Kidney tubule cell (primary cell): Measurements from ENCODE around the gene CSRNP2.
"Not testable (repeated sequence)": the region's sequence is repeated elsewhere in the genome, so short reads cannot be mapped to it uniquely, and the experiment has no call there.

ENCODE experiments used
- DNase-seq: peaks from one replicate; pipeline ENCODE4 v3.0.0-alpha.2; 2018; ENCODE audit warnings: low spot score

CSRNP2 gene, protein sequence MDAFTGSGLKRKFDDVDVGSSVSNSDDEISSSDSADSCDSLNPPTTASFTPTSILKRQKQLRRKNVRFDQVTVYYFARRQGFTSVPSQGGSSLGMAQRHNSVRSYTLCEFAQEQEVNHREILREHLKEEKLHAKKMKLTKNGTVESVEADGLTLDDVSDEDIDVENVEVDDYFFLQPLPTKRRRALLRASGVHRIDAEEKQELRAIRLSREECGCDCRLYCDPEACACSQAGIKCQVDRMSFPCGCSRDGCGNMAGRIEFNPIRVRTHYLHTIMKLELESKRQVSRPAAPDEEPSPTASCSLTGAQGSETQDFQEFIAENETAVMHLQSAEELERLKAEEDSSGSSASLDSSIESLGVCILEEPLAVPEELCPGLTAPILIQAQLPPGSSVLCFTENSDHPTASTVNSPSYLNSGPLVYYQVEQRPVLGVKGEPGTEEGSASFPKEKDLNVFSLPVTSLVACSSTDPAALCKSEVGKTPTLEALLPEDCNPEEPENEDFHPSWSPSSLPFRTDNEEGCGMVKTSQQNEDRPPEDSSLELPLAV

DNA sequence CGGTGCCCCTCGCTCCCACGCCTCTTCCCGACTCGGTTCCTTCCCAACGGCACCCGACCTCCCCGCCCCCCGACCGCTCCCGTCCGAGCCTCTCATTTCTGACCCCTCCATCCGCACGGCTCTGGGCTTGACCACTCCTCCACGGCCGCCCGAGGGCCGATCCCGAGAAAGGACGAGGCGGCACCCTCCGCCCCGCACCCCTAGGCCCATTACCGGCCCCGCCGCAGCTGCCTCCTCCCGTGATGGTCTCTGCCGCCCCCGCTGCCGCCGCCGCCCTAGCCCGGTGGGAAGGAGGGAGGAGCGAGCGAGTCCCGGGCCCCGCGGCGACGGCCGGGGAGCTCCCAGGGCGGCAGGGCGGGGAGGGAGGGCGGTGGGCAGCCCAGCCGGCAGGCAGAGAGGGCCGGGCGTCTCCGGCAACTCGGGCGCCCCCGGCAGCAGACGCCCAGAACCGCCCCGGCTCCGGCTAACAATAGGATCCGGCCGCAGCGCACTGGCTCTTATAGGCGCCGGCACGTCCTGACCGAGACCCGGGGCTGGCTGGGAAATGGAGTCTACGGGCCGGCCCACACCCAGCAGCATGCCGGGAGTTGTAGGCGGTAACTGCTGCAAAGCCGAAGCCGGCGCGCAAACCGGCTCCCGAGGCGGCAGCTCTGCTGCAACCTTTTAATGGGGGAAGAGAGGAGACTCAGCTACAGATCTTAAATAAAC lies at the start of gene CSRNP2:
Gene CSRNP2 (minus strand): TSS at position 471 of the 708 bp plus-strand sequence. CDS start 7,035 bp downstream, outside the sequence.
- DNase-seq: peak; percentile 96

- no peak for DNase-seq
Observed at GRCh38 chr12:51132693-51133092, 49.3 kb upstream of the CSRNP2 start.

GRCh38 chr12:51131745-51132521 lies 48.5 kb upstream of the CSRNP2 start:
- DNase-seq: no peak

- DNase-seq: no peak
Observed at GRCh38 chr12:51128919-51129318, 45.5 kb upstream of the CSRNP2 start.

GRCh38 chr12:51127050-51127729 lies 43.8 kb upstream of the CSRNP2 start:
- DNase-seq: peak; percentile 42

DNA sequence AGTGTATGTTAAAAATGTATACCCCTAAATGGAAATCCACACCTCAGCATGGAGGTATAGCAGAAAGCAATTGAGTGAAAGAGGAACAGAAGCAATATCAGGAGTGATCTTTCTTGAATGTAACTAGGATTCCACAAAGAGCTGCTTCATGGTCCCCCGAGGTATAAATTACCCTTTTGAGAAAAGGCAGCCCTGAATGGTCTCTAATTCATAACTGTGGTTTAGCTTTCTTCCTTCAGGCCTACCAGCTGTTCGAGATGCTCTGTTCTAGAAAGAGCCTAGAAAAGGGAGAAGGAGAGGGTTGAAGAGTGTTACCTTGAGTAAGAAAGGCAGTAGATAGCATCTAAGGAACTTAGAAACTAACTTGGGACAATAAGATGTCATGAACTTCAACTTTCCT lies 42.9 kb upstream of the CSRNP2 start:
- DNase-seq: no peak

DNA sequence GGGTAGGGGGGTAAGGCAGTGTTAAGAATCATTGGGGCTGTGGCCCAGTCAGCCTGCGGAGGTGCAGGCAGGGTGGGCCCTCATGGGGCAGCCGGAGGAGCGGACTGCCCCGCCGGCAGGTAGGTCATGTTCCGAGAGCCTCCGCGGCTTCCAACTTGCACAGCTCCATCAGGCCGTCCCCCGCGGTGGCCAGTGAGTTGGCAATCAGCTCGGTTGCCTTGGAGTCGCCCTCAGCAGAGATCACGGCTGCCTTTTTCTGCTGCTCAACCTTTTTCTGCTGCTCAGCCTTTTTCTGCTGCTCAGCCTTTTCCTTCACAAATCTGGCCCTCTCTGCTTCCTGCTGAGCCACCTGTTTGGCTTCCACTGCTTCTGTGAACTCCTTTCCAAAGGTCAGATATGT lies 41.1 kb upstream of the CSRNP2 start:
- no peak for DNase-seq

DNA sequence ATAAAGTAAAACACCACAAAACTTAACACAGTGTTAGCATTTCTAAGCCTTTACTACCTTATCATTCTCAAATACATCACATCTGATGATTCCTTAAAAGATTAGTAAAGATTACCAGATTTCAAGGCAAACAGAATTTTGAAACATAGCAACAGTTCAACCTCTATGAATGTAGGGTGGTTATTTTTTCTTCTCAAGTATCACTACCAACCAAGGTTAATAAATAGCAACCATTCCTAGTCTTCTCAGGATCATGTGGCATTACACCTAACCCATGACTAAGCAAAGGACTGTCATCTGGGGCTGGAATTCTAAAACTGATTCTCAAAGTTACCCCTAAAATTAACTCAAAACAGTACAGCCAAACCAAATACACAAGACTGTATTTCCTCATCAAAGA lies 39.4 kb upstream of the CSRNP2 start:
- DNase-seq: peak; percentile 94

DNA sequence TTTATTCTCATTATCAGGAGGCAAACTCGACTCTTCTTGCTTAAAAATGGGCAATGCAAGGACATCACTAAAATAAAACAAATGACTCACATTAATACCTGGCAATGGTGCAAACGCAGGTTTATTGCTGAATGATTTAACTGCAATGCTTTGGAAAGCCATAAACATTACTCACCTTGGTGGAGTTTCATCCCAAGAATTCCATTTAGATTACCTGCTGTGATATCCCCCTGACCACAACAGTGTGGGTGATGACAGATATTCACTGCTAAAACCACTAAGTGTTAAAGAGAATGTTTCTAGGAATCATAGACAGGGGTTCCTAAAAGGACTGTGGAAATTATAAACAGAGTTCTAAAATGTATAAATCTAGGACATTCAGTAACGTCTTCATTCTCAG lies 35.3 kb upstream of the CSRNP2 start:
- peak; percentile 98 for DNase-seq

DNA sequence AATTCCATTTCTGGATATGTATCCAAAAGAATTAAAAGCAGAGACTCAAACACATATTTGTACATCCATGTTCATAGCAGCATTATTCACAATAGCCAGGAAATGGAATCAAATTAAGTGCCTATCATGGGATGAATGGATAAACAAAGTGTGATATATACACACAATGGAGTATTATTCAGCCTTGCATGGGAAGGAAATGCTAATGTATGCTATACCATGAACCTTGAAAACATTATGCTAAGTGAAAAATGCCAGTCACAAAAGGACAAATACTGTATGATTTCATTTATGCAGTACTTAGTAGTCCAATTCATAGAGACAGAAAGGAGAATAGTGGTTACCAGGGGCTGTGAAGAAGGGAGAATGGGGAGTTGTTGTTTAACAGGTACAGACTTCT lies 32.1 kb upstream of the CSRNP2 start:
- no peak for DNase-seq

DNA sequence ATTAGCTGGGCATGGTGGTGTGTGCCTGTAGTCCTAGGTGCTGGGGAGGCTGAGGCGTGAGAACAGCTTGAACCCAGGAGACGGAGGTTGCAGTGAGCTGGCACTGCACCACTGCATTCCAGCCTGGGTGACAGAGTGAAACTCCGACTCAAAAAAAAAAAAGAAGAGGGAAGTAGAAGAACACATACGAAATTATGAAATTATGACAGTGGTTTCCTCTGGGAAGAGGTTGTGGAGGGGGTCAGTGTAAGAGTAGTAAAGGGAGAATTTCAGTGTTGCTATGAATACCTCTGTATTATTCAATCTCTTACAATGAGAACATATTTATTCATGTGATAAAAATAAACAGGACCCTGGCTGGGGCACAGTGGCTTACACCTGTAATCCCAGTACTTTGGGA lies 24.7 kb upstream of the CSRNP2 start:
- DNase-seq: no peak

- no peak for DNase-seq
Observed at GRCh38 chr12:51103977-51104376, 20.6 kb upstream of the CSRNP2 start.

DNA sequence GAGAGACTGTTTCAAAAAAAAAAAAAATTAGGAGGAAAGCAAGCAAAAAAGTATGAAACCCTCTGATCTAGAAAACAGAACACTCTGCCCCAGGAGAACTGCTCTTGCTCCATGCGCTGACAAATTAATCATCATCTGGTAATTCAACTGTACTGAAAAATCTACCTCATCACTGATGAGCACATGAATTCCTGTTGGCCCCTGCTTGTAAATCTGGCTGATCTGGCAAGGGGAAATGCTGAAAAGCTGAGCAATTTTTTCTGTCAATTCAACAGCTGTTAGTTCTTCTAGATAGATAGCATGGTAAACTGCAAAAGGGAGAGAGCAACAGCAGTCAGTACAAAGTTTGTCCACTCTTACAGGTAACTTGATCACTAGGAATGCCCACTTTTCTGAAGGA lies 15.2 kb upstream of the CSRNP2 start:
- no peak for DNase-seq

DNA sequence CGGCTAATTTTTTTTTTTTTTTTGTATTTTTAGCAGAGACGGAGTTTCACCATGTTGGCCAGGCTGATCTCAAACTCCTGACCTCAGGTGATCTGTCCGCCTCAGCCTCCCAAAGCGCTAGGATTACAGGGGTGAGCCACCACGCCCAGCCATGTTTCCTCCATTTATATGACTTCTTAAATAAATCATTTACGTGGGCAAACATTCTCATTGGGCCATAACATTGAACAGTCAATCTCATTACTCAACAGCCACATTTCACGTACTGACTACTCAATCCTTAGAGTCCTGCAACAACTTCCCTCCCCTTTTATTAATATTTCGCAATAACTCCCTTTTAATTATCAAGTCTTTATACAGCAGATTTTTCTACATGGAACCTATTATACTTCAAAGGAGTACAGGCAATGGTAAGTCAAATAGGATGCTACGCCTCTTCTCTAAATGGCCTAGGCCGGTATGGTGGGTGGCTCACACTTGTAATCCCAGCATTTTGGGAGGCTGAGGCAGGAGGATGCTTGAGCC lies 7.4 kb upstream of the CSRNP2 start:
- DNase-seq: no peak

DNA sequence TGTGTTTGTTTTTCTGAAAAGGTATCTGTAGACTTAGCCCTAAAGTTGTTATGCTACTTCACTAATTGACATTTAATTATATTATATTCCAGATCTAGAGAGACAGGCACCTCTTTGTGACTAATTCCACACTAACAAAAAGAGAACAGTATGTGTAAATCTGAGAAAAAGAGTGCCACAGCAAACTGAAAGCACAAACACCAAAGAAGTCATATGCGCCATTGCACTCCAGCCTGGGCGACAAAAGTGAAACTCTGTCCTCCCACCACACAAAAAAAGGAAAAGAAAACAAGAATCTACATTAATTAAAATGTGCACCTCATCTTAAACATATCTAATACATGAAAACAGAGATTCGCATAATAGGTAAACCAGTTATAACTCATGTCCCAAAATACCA lies 4.4 kb upstream of the CSRNP2 start:
- no peak for DNase-seq

- DNase-seq: no peak
Observed at GRCh38 chr12:51086933-51087332, 3.5 kb upstream of the CSRNP2 start.

GRCh38 chr12:51085757-51086156 lies 2.4 kb upstream of the CSRNP2 start:
- no peak for DNase-seq

DNA sequence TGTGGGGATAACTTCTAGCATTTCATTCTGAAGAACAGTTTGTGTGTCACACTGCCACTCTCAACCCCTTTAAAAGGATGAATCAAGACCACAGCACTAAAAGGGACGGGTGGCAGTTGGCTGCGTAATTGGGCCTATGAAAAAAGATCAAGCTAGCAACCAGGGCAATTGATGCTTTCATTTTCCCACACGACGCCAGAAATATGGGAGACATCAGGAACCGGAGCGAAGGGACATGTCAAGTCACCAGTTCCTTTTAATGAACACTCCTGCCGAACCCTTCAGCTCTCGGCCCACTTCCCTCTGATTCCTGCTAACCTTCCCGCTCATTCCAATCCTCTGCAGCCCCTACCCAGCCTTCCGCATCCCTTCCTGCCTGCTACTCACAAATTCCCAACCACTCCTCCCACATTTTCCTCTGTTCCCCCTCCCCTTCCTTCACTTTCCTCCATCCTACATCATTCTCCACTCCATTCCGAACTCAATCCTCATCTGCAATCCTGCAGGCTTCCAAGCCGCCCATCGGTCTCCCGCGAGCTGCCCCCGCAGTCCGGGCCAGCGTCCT lies 753 bp downstream of the CSRNP2 start:
- peak; percentile 40 for DNase-seq

GRCh38 chr12:51081421-51081820 lies 2.0 kb downstream of the CSRNP2 start:
- DNase-seq: no peak

GRCh38 chr12:51080136-51080535 lies 3.3 kb downstream of the CSRNP2 start:
- no peak for DNase-seq

GRCh38 chr12:51078866-51079265 lies 4.5 kb downstream of the CSRNP2 start:
- DNase-seq: not testable (repeated sequence)
